Kidney tubule cell (primary cell): Measurements from ENCODE around the gene ZNF74.

Source experiments
- DNase-seq: peaks from one replicate; pipeline ENCODE4 v3.0.0-alpha.2; 2018; ENCODE audit warnings: low spot score

The ZNF74 gene

DNA sequence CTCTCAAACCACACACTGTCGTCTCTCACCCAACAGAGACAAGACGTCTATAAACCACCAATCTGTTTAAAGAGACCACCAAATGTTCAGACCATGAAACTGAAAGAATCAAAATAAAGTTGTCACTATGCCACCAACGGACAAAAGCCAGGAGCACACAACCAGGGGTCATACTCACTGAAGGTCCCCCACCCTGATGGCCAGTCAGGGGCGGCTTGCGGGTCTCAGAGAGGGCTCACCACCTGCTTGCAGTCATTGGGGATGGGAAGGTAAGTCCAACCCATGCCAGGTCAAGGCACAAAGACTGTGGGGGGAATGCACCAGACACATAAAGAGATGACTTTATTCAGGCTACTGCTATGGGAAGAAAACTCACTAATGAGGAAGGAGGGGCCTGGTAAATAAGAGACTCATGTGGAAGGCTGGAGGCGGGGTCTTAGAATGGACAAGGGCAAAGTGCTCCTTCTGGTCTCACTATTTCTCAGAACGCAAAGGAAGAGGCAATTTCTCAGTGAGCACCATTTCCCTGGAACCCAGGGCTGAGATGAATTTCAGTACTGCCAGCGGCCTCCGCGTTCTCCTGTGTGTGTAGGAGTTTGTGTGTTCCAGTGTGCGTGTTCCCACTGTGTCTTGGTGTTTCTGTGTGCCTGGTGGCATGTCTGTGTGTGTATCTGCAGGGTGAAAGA, 26.3 kb downstream of the ZNF74 start:
- DNase-seq, result no peak

DNA sequence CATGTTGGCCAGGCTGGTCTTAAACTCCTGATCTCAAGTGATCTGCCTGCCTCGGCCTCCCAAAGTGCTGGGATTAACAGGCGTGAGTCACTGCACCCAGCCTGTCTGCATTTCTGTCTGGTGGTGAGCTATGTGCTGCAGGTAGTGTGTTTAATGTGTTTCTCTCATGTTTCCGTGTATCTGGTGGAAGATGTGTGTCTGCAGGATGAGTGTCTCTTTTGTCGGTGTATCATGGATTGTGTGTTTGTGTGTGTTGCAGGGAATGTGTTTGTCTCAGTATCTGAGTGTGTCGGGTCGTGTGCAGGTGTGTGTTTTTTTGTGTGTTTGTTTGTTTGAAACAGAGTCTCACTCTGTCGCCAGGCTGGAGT, 27.5 kb downstream of the ZNF74 start:
- no peak for DNase-seq

DNA sequence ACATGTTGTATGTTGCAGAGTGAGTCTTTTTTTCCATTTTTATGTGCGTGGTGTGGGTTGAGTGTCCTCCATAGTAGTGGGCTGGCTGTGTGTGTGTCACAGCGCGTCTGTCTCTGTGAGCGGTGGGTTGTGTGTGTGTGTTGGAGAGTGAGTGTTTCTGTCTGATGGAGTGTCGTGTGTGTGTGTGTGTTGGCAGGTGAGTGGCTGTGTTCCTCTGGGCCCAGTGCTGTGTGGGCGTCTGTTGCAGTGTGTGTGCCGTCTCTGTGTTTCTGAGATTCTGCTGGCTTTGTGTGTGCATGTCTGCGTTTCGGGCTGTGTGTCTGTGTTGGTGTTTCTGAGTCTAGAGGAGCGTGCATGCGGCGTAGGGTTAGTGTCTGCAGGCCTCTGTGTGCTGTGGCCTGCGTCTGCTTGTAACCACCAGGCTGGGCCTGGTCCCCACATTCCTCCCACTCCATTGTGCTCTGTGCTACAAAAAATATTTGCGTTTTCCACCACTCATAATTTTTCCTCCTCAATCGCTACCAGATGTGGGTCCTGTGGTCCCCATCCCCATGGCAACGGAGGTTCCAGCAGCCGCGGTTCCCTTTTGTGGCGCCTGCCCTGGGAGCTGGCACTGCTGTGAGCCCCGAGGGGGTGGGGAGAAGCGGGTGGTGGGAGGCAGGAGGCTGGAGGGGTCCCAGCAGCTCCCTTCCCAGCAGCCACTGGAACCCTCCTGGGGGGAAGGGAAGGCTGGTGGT, 28.5 kb downstream of the ZNF74 start:
- DNase-seq, result no peak

DNA sequence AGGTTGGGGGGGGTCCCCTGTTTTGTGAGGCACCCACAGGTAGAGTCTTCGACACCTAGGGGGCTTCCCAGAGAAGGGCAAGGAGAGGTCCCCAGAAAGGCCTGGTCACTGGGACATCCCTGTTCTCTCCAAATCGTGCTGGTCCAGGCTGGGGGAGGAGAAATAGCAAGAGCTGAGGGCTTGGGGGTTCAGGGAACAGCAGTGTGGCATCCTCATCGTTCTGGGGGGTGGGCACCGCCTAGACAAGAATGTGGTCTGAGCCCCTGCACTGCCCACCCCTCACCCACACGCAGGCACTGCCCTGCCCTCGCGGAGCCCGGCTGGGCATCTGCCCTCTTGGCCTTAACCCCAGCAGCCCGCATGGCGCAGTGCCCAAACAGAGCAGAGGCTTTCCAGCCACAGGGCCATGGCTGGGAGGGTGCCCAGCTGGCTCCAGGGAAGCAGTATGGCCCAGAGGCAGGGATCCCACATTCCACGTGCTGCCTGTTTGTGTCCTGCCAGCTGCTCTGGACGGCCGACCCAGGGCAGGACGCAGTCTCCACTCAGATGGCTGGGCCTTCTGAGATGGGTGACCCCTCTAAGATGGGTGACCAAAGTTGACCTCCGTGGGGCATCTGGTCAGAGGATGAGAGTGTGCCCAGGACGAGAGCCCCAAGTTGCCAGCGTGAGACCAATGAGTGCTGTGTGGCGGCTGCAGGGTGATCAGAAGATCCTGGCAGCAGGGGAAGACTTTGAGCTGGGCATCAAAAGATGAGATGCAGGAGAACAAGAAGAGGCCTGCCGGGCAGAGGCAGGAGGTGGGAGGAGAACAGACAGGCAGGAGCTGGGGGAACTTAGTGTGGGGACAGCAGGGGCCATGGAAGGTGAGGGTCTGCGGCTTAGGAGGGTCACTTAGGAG, 29.3 kb downstream of the ZNF74 start:
- no peak for DNase-seq

DNA sequence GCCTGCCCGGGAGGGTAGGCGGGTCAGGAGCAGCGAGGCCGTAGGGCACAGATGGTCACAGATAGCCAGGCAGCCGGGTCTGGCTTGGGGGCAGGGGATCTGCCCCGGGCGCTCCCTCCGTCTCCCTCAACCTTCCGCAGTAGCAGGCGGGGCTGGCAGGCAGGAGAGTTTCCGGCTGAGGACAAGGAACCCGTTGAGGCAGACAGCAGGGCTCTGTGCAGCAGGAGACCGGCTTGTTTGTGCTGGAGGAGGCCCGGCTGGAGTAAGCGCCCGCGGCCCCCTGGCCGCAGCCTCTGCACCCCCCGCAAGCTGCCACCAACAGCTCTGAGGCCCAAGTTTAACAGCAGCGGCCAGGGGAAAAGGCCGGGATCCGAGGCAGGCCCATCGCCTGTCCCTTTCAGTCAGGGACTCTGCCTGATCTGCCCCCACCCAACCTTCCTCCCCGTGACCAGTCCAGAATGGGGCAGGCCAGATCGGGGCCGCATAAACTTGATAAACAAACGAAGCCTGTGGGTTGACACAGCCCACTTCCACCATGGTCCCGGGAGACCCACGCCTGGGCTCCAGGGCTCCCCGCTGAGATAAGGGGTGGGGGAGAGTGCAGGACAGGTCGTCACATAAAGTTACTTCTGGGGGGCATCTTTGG, 30.1 kb downstream of the ZNF74 start:
- no peak for DNase-seq

DNA sequence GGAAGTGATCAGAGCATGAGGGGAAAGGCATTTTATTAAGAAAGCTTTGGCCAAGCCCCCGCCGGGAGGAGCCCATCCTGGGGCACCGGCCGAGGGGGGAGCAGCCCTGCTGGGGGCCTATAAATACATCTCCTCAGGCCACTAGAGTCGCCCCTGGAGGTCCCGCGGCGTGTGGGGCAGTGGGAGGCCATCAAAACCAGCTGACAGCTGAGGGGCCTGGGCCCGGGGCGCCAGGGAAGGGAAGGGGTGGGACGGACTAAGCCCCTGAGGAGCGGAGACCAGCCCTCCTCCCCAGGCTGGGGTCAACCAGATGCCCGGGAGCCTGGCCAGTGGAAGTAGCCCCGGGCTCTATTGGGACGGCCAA, 30.6 kb downstream of the ZNF74 start:
- DNase-seq, result no peak

DNA sequence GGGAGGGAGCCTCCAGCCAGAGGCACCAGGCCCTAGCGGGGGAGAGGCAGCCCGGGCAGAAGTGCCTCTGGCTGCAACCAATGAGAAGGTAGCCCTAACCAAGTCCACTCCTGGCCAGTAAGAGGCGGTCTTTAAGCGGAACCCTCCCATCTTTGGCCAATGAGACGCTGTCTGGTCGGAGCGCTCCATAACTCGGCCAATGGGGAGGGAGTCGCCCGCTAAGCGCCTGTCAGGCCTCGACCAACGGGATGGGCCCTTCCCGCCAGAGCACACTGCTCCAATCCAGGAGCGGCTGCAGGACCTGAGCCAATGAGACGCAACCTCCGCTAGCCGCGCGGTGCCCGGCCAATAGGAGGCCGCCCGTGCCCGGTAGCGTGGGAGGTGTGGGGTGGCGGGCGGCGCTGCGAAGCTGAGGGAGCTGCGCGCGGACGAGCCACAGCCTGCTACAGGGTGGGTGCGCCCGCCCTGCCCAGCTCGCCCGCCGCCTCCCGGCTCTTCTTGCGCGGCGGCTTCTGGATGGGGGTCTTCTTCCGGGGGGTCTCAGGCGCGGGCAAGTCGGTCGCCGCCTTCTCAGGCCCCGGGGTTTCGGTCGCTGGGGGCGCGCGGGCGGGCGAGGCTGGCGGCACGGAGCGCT, 31.1 kb downstream of the ZNF74 start:
- no peak for DNase-seq

DNA sequence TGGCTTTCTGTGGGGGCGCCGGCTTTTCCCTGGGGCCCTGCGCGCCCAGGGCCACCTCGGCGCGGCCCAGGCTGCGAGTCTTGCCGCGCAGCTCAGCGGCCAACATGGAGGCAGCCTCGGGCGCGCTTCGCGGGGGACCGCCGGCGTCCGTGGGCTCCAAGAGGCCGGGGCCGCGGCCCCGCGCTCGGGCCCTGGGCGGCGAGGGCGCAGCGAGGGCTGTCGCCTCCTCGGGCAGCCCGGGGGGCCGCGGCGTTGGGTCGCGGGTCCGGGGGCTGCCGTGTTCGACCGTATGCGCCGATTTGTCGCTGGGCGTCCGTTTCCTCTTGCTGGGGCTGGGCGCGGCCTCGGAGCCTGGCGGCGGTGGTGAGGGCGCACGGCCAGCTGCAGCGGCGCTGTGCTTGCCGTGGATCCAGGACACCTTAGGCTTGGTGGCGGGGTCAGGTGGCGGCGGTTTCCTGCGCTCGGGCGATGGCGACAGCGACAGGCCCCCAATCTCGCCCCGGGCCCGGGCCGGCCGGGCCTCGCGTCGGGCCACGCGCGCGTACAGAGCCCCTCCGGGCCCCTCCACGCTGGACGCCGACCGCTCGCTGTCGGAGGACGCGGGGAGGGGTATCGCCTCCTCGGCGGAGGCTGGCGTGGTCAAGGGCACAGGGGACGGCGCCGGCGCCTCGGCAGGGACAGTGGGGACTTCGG, 31.8 kb downstream of the ZNF74 start:
- DNase-seq, result no peak

DNA sequence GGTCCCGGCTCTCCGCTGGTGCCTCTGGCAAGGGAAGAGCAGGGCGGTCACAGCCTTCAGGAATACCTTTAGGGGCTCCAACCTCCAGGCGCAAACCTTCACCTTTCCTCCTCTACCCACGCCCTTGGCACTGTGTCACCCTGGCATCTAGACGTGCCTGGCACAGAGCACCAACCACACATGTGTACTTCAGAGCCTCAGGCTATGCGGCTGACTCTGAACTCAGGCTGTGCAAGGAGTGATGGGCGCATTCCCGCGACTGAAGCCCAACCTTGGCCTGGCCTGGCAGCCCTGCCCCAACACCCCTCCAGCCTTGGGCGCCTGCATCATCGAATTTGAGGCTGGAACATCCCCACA, 32.3 kb downstream of the ZNF74 start:
- no peak for DNase-seq

DNA sequence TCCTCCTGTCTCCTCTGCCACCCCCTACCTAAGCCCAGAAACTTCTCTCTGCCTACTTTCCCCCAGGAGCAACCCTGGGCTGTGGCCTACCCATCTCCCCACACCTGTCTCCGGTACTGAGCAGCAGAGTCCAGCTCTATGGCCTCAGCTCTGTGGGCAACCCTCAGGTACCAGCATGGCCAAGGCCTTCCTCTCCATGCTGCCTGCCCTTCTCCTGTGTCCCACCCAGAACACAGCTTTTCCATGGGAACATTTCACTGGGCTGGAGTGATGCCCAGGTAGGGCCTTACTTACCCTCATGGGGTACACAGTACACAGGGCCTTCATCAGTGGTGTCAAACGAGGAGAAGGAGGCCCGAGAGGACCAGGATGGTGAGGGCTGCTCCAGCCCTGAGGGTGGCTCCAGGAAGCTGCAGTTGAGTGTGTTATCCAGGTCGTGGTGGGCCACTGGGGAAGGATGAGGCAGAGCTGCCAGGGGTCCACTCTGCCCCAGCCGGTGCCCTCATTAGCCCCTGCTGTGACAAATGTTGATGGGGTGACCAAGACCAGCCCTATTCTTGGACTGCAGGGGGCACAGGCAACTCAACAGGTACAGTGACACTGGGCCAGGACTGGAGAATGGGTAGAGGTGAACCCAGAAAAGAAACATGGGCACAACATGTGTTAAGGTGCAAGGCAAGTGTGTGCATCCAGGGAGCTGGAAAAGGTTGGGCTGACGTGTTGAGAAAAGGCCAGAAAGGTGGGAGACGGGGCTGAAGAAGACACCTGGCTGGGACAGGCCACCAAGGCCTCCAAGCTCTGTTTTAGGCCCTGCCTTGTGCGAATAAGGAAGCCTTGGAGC, 33.4 kb downstream of the ZNF74 start:
- DNase-seq, result no peak

DNA sequence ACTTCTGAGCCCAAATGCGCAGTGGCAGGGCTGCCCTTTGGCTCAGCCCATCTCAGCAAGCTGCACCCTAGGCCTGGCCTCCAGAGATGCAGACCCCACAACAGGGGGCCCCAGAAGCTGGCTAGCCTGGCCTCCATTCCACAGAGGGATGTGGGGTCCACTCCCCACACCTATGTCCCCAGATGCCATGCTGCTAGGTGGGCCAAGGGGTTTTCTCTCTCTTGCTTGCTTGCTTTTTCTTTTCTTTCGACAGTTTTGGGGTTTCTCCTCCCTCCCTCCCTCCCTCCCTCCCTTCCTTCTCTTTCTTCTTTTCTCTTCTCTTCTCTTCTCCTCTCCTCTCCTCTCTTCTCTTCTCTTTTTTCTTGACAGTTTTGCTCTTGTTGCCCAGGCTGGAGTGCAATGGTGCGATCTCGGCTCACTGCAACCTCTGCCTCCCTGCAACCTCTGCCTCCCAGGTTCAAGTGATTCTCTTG, 34.0 kb downstream of the ZNF74 start:
- no peak for DNase-seq

DNA sequence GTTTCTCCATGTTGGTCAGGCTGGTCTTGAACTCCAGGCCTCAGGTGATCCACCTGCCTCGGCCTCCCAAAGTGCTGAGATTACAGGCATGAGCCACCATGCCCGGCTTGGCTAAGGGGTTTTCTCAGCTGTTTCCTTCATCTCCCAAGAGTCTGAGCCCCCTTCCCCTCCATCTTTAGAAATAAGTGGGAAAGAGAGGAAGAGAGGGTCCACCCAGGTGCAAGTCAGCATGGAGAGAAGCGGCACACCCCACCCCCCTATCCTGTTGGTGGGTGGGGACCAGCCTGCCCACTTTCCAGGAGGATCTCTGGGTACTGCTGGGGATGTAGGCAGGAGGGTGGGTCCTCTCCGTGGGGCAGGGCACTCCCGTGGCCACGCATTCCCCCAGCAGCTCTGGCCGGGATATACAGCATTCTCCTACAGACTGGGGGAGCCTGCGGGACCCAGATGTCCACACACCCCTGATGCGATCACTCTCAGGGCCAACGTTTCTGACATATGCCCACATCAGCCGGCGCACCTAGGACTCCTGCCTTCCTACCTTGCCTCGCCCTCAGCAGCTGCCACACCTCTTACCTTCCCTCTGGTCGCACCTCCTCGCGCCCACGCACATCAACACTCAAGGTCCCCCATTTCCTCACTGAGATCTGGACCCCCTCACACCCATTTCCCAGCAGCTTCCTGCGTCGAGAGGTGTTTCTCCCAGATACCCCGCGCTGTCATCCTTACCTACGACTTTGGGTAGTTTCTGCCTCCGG, 34.7 kb downstream of the ZNF74 start:
- DNase-seq, result no peak

DNA sequence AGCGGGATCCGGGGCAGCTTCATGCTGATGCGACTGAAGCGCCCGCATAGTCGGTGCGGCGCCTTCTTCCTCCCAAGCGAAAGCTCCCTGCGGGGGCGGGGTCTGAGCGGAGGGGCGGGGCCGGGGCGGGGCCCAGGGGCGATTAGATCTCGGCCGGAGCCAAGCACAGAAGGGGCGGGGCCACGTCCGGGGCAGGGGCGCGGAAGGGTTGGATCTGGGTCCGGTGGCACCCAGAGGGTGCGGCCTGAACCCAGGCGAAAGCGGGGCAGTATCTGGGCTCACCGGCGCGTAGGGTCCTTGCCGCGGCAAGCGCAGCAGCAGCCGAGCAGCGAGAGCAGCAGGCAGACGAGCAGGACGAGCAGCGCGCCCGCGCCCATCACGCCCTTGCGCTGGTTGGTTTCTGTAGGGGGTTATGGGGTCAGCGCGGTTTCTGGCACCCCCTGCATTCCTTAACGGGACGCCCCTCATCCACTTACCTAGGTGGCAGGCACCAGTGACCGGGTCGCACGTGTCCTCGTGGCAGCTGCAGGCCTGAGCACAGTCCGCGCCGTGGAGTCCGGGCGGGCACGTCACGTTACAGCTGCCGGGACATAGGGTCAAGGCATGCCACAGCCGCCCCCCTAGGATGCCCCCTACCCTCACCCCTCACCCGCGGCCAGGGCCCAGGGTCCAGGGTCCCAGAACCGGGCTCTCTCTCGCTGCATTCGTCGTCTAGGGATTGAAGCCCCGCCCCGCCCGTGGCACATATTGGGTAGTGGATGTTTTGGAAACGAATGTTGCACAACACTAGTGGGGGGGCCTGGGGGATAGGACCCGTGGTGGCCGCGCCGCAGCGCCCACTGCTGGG, 35.5 kb downstream of the ZNF74 start:
- no peak for DNase-seq

DNA sequence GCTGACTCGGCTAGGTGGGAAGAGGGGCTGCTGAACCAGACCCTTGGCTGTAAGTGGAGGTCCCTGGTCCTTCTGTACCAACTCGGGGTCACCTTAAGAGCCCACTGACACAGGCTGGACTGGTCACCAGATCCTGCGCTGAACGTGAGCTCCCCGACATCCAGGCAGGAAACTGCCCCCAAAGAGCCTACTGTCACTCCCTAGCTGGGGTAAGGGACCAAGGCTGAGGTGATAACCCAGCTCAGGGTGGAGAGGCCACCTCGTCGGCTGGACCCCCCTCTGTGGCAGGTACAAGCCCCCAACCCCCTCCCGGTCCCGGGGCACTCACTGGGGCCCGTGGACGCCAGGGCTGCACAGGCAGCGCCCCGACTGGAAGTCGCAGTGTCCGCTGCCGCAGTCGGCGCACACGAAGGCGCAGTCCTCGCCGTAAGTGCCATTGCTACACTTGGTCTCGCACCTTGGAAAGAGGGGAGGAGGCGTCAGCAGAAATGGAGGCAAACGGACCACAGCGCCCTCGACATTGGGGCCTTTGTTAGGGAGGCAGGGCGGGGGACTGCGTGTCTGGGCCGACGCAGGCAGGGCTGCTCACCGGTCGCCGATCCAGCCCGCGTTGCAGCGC, 36.3 kb downstream of the ZNF74 start:
- no peak for DNase-seq

DNA sequence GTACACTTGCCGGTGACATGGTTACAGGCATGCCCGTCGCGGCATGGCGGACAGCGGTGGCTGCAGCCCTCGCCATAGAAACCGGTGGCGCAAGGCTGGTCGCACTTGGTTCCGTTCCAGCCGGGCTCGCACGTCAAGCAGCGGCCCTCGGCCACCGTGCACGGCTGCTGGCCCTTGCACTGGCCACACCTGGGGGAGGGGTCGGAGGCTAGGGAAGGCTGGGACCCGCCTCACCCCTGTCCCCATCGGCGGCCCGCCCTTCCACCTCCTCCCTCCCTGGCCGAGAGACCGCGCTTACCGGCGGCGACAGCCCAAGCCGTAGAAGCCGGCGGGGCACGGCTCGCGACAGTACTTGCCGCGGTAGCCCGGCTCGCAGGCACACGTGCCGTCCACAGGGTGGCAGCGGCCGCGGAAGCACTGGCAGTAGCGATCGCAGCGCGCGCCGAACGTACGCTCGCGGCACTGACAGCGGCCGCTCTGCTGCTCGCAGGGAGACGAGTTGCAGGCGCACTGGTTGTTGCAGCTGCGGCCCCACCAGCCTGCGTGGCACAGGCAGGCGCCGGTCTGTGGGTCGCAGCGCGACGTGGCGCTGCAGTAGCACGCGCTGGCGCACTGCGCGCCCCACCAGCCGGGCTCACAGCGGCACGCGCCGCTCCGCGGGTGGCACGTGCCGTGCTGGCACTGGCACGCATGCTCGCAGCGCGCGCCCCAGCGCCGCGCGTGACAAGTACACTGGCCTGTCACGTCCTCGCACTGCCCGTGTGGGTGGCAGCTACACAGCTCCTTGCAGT, 37.0 kb downstream of the ZNF74 start:
- peak; percentile 65 for DNase-seq

DNA sequence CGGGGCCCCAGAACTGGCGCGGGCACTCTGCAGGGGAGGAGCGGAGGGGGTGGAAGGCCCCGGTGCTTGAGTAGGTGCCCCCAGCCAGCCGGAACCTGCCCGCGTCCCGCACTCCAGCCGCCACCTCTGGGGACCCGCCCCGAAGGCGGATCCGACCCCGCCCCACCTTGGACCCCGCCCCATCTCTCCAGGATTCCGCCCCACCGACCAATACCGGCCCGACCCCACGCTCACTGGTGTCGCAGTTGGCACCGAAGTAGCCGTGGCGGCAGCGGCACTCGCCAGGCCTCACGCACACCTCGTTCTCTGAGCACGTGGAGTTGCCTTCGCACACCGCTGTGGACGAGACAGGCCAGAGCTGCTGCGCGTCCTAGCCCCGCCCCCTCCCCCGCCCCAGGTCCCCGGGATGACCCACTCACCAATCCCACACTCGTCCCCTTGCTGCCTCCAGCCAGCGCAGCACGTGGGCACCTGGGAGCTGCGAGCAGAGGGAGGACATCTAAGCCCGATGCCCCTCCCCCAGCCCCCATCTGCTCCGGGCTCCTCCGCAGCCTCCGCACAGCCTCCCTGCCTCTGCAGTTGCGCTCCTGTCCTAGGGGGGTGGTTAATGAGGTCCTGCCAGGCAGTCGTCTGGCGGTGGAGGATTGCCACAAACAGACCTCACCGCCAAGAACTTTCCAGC, 37.7 kb downstream of the ZNF74 start:
- DNase-seq, result no peak

DNA sequence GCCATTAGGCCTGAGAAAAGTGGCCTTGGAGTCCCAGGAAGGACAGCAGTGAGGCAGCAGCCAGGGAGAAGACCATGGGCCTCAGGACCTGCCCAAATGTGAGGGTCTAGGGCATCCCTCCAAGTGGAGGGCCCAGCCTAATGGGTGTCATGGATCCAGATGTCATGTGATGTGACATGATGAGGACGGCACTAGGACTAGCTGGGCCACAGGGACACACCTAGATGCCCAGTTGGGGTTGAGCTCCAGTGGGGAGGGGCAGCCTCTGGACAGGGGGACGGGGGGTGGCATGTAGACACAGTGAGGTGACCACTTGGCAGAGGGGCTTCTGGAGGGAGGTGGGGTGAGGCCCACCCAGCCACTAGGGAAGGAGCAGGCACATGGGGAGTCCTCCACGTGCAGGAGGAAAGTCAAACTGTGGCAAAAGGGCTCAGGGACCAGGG, 38.3 kb downstream of the ZNF74 start:
- no peak for DNase-seq
